K562 treated with DMSO at 1 percent for 24 hours (cell line): Measurements from ENCODE around the gene CCND1. TPM values are rescaled to one million over a fixed set of nuclear protein-coding genes. Genes with fewer than 3 reads are reported as not detected.

ENCODE experiments used
- total RNA-seq: library from RNA; unstranded; fragments of 300-600 nt; gene quantifications from 2 replicates; pipeline ENCODE4 v1.2.3, GENCODE V29; 2022; ENCODE audit warnings: low read depth; ENCODE audit not compliant: insufficient read depth

Gene CCND1
- total RNA-seq: 1.4 and 3.9 TPM in 2 replicates

DNA sequence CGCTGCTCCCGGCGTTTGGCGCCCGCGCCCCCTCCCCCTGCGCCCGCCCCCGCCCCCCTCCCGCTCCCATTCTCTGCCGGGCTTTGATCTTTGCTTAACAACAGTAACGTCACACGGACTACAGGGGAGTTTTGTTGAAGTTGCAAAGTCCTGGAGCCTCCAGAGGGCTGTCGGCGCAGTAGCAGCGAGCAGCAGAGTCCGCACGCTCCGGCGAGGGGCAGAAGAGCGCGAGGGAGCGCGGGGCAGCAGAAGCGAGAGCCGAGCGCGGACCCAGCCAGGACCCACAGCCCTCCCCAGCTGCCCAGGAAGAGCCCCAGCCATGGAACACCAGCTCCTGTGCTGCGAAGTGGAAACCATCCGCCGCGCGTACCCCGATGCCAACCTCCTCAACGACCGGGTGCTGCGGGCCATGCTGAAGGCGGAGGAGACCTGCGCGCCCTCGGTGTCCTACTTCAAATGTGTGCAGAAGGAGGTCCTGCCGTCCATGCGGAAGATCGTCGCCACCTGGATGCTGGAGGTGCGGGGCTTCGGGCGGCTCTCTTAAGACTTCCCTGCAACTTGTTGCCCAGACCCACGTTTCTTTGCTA, at the start of gene CCND1:
Gene CCND1 (plus strand): TSS at position 162 of the 587 bp plus-strand sequence. CDS start 158 bp downstream, at position 320.

DNA sequence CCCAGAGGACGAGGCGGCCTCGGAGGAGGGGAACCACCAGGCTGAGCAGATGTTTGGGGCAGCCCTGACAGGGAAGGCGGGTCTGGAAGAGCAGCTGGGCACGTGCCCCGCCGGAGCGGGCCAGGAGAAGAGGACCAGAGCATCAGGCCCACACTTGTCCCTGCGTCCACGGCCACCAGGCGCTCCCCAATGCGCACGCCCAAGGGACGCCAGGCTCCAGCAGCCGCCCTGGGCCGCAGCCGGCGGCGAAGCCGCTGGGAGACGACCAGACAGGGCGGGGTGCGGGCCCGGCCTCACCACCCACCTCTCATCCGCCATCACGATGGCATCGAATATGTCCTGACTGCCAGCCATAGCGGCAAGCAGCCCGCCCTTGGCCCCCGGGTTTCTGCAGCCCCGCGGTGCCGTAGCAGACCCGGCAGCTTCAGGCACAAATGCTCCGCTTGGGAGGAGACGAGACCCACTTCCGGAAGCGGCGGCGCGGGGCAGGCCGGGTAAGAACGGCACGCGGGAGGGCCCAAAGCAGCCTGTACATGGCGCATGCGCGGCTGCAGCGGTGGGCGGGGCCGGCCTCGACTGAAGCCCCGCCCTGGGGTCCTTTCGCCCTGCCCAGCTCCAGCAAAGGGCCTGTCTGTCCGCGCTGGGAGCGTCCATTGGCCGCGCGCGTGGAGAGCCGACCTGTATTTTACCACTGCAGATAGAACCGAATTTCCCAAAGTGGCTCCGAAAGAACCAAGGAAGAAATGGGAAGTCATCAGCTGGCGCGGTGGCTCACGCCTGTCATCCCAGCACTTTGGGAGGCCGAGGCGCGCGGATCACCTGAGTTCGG, 34.1 kb downstream of the CCND1 start, which contains the start of gene LTO1:
Gene LTO1 (minus strand): TSS at position 468 of the 829 bp plus-strand sequence. CDS start 114 bp downstream, at position 354.

Other genes with a start within 250 kb of the CCND1 start
- gene LINC01488, start 159.5 kb upstream of the CCND1 start, total RNA-seq: not detected in 2 replicates
- gene LTO1, start 34.2 kb downstream of the CCND1 start, total RNA-seq: 13.9 and 14.3 TPM in 2 replicates
- not detected in 2 replicates for gene FGF19, start 62.9 kb downstream of the CCND1 start, total RNA-seq
- gene FGF4, start 134.2 kb downstream of the CCND1 start, total RNA-seq: not detected in 2 replicates
- not detected in 2 replicates for gene FGF3, start 178.3 kb downstream of the CCND1 start, total RNA-seq